HG03025 (cell line): Measurements from ENCODE around the gene ATXN7.
A peak's percentile ranks its signal among the peaks of the same experiment; 100 is the strongest.

Experiments used
- ATAC-seq: cut with Tn5 transposase; IDR thresholded peaks from one replicate; pipeline ENCODE4 v1.9.1; 2021; ENCODE audit warnings: mild to moderate bottlenecking, moderate library complexity; ENCODE audit not compliant: unreplicated experiment, low FRiP score

Gene ATXN7

DNA sequence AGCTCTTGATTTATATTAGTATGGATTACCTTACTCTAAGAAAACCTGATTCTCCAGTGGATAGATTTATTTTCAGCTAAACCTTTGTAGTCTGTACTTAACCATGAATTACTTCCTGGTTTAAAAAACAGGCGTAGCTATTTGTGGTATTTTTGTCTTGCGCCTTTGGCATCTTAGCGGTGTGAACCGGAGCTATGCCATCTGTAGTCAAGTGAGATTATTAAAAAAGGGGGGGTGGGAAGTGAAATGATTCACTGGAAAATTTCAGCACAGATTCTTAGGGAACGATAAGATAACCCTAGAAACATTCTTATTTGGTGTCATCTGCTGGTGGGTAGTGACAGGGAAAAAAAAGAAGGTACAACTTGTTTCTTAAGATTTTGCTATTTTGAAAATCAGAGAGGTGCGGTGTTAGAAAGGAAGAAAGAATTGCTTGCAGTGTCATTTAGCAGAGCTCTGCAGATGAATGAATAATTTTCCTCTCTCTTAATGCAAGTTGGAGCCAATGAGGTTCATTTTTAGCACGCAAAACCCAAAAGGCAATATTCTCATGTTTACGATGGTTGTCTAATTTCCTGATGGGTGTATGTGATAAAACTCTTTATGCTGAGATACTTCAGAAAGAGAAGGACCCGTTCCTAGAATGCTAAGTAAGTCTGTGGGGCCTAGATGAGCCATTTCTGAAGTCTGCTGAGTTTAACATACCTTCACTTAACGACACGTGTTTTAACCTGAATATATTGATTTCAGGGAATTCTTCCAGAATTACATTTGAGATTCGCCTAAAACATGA lies 115.6 kb downstream of the ATXN7 start:
- no peak for ATAC-seq

DNA sequence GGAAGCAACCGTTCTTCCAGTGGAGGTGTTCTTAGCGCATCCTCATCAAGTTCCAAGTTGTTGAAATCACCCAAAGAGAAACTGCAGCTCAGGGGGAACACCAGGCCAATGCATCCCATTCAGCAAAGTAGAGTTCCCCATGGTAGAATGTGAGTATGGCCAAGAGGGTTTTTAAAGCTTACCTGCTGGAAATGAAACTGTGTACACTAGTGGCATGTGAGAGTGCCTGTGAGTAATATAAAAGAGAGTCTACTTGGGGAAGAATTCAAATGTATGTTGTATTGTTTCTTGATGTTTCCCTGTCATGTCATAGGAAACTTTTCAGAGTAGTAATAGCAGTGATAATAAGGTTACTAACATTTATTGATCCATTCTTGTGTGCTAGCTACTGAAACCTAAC lies 116.4 kb downstream of the ATXN7 start:
- no peak for ATAC-seq

DNA sequence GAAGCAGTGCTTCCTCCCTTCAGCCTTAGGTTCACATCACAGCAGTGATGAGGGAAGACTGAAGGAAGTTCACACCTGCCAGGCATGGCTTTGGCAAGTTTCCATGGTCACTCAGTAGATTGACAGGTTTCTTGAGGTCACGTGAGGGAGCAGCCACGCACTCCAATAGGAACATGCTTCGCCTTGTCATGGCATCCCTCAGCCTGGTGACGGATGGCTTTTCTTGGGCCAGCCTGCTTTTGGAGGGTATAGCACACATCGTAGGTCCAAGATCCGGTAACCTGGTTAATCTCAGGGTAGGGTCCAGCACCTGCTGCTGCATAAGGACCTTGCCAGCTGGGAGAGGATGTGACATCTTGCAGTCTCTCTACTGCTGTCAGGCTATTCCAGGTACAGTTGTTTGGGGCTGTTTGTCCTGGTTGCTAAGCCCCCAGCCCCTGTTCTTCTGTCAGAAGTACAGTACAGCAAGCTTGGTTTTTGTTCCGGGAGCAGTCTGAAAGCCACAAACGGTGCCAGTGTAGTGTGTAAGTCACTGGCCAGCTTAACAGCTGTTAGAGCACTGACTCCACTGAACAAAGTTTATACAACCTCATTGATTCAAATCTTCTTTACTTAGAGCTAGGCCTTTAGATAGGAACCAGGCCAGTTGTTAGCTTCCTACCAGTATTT lies 117.3 kb downstream of the ATXN7 start:
- no peak for ATAC-seq

DNA sequence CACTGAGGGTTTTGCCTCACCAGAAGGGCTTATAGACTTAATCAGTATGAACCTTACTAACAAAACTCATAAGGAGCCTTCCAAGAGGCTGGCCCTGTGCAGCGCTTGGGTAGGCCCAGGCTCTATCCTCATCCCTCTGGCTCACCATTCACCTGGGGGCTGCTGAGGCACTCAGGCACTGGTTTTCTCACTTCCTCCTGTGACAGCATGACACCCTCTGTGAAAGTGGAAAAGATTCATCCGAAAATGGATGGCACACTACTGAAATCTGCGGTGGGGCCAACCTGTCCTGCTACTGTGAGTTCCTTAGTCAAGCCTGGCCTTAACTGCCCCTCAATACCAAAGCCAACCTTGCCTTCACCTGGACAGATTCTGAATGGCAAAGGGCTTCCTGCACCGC lies 118.3 kb downstream of the ATXN7 start:
- no peak for ATAC-seq

DNA sequence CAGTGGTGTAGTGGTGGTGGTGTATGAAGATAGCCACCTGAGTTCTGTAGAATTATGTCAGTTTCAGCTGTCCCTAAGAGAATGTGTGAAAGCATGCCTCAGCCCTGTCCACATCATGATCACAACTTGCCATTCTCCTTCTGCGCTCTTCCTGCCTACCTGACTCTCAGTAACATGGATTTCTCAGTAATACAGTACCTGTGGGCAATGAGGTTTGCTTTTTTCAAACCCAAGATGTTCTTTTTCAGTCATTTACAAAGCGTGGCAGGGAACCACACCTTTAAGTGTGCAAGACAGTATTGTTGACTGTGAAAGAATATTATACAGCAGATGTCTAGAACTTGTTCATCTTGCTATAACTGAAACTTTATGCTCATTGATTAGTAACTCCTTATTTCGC lies 120.7 kb downstream of the ATXN7 start:
- no peak for ATAC-seq

DNA sequence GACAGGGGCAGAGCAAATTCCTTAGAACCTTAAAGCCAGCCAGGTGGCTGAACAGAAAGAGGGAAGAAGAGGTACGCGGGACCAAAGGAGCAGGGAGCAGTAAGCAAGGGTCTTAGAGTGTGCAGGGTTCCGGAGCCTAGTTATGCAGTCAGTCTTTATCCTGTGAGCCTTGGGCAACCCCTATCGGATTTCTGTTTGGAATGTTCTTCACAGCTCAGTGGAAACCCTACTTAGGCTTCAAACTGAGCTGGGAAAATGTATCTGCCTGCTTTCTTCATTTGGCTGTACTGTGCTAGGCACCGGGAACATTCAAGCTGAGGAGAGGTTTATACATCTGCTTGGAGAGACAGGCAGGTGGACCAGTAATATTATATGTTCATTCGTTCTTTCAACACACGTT lies 122.5 kb downstream of the ATXN7 start:
- no peak for ATAC-seq

DNA sequence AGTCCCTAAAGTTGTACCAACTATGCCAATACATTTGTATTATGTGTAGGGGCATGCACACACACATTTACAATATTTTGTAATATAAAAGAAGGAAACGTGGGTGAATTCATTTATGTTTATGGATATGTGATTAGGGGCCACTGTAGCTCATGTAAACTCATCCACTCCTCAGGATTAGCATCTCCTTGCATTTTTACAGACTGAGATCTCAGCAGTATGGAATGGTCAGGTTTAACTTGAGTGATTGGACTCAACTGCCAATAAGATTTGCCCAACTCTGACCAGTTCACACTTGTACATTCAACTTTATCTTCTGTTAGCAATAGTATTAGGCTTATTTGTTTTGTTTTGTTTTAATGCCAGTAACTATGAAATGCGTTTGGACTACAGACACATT lies 123.2 kb downstream of the ATXN7 start:
- no peak for ATAC-seq

DNA sequence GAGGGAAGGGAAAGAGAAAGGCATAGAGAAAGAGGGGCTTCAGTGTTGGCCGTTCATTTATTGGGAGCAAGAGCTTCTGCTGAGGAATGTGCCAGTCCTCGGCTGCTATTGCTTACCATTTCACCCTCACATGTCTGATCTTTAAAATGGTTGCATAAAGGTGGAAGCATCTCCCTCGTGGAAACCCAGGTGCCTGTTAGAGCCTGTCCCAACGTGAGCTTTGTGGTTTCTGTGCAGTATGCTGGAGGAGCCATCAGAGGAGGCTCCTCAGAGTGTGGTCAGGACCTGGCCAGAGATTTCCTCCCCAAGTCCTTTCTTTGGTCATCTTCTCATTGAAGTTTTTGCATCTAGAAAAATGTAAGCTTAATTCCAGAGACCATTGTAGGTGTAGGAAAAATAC lies 125.3 kb downstream of the ATXN7 start:
- ATAC-seq = no peak

DNA sequence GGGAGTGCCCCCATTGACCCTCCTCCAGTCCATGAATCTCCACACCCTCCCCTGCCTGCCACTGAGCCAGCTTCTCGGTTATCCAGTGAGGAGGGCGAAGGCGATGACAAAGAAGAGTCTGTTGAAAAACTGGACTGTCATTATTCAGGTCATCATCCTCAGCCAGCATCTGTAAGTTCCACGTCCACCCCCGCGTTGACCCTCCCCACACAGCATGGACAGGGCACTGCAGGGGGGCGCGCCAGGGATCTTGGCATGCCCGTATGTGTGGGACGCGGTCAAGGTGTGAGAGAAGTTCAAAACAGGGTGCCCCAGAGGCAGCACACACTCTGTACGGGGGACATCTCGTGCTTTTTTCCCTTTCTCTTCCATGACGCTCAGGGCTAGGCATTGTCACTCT lies 126.5 kb downstream of the ATXN7 start:
- ATAC-seq = no peak

DNA sequence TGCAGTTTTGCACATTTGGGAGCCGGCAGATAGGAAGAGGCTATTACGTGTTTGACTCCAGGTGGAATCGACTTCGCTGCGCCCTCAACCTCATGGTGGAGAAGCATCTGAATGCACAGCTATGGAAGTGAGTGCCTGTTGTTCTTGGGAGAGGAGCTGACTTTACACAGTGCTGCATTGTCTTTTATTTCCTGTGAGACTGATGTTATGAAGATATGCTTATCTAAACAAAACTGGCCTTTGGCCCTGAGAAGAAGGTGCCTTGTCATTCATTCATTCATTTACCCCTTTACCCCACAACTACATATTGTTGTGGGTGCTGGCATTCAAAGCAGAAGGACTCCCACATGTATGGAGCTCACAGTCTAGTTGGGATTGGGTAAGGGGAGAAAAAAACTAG lies 127.1 kb downstream of the ATXN7 start:
- no peak for ATAC-seq

DNA sequence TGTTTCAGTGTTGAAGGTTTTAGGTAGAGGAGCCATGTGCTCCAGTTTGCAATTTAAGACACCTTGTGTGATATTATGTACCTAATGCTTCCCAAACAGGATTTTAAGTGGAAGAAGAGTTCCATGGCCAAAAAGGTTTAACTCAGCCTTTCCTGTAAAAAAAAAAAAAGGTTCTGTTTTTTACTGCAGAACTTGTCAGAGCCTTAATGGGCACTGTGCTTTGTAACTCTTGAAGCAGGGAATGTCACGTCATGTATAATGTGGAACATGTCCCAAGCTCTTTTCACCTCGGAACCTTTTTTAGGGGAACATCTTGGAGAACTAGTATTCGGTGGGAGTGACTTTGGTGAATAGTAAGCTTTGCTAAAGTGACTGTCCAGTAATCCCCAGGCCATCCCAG lies 128.0 kb downstream of the ATXN7 start:
- no peak for ATAC-seq

DNA sequence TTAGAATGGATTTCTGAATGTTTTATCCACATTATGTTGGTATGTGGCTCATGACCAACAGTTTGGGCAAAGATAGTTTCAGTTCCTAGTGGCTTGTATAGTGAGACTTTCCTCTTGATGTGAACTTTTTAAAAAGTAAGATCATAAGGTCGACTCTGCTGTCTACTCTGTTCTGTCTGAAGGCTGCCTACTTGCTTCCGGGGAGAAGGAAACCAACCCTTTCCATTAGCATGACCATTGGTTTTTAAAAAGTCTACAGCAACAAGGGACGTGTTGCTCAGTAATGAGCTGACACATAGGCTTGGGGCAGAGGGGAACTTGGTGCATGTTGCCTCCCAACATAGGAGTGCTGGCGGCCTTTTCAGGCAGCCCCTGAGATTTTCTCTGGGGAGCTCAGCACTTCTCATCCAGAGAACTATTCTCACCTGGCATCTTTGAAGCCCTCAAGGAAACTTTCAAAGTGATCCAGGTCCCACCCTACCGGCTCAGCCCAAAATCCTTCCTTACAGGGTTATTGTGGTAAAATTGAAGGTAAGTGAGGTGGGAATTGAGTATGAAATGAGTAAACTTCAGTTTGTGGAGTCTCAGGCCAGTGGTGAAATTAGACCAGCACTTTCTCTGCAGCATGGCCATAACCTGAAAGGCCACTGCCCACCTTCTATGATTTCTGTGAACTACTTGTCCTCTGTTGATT lies 129.0 kb downstream of the ATXN7 start:
- ATAC-seq = no peak

DNA sequence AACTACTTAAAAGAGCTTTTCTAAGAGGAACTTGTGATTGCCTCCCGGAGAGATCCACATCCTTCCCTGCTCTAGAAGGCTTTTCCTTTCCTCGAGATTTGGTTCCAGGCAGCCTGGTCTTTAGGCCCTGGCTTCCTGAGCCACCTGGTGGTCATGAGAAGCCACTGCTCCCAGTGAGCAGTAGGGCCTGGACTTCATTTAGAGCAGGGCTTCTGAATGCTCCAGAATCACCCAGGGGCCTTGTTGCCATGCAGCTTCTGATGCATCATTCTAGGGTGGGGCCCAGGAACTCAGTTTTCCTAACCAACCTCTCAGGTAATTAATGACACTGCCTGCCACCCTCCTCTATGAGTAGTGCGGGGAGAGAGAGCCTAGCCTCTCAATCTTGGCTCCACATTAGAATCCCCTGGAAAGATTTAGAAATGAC lies 130.0 kb downstream of the ATXN7 start:
- ATAC-seq = peak; percentile 57

DNA sequence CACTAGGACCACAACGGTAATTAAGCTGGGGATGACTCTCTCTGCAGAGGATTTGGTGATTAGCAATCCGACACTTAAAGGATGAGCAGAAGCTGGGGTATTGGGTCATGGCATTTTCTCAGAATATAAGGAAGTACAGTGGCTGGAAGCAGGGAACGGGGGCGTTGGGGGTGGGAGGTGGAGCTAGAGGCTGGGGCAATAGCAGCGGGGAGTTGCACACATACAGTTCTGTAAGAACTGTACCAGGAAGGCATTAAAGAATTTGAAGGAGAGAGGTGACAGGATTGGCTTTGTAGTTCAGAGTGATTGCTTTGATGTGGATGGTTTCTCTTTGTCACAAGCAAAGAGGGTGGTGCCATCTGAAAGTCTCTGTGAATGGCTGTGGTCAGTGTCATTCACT lies 131.4 kb downstream of the ATXN7 start:
- ATAC-seq = no peak

DNA sequence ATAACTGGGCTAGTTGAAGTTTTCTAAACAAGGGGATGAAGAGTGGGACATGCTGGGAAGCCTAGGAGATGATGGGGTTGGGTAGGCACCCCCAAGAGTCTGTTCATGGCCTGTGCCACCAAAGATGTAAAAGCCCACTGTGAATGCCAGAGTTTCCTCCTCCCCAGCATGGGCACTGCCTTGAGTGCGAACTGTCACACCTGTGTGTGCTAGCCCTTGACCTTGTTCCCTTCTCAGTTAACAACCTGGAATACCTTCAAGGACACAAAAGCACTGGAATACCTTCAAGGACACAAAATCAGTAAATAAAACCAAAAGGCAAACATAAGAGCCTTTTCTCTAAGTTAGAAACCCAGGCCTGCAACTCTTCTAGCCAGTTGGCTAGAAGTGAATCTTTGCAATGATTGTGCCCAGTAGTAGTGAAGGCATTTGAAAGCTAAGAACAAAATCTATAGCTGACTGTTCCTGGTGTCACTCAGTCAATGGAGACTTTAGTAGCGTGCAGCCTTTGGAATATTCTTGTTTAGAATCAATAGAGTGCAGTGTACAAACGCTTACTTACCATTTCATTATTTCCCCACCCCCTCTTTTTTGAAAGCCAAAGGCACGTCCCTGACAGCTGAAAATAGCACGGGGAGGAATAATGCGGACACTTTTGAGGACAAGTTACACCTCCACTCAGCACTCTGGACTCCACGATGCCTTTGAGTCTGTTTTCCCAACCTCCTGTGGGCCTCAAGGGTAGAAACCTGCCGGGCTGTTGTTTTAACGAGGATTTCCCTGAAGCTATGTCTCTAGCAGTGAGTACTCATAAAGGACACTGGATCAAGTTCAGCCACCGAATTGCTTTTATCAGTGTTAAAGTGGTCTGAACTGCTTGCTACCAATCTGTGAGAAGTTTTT lies 135.4 kb downstream of the ATXN7 start:
- no peak for ATAC-seq

DNA sequence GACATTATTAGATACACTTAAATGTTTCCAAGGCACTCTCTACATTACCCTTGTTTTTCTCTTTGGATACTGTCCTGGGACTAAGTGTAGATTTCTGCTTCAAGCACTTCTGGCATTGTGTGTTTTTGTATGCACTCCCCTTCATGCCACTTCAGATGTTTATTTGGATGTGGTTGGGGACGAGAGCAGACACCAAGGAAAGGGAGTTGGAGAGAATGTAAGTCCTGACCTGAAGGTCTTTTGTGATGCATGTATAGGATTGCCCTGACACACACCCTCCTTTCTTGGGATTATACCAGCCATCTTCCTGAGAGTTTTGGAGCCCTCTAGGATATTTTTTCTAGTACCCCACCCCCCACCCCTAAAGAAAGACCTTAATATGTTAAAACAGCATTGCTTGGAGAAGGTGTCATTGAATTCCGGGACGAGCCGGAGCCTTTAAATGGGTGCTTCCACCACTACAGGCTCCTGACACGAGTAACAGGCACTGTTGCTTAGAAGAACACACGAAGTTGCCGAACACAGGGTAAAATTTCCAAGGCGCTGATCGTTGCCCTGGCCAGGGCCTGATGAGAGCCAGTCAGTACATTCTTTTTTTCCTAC lies 136.9 kb downstream of the ATXN7 start:
- no peak for ATAC-seq

DNA sequence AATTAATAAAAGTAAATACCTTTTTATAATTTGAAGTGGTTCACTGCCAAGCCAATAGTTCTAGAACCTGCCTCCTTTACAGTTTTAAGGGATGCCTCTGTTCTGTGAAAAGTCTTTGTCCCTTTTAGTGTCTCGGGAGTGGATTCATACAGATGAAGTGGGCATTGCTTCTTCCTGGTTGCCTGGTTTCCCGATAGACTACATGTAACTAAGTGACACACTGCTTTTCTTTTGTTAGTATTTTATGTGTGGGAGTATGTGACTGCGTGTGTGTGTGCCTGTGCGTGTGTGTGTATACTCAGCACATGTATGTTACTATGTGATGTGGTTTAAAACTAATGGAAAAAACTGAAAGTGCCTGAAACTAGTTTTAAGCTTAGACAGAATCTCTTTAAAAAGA lies 138.6 kb downstream of the ATXN7 start:
- ATAC-seq = no peak

DNA sequence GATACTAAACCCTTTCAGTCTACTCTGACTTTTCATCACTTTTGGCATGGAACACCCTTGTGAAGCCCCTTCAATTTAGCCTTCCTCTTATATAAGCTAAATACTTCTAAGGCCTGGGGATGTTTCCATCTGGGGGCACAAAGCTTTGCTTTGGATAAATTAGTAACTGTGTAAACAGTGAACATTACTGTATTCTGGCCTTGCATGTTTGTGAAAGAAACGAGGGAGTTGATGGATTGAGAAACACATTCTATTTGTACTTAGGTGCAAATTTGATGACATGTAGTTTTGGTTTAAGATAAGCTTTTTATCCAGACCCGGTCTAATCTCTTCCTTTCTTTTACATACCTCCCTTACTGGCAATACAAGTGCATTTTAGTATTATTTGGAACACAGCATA lies 139.9 kb downstream of the ATXN7 start:
- no peak for ATAC-seq

DNA sequence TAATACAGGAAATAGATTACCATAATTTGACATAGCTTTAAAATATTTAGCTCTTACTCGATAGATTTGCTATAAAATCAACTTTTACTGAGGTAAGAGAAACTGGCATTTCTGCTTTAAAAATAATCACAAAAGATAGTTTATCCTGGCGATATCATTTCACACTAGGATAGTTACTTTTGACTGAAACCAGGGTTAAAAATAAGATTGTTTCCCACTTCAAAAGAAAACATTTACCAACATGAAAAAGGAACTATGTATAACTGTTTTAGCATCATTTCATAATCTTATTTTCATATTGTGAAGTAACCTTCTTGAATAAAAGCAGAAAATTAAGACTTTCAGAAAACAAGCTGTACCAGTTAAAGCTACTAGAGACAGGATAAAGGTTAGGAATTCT lies 144.3 kb downstream of the ATXN7 start:
- ATAC-seq = no peak
